PC-3 (cell line): ENCODE measurements around the gene UBXN10. TPM values are rescaled to one million over a fixed set of nuclear protein-coding genes. Genes with fewer than 3 reads are reported as not detected.

Source experiments
- ATAC-seq: fragments of 200-7000 bp; cut with Tn5 transposase; 2 replicates; pipeline ENCODE4 v1.9.1; 2020; ENCODE audit warnings: mild to moderate bottlenecking, moderate library complexity
- BruUV-seq: library from RNA; stranded (reverse); fragments of 400-500 nt; replicated peaks from 2 replicates; lab custom pipeline; 2021; lab: Mats Ljungman, UMichigan
- CTCF ChIA-PET: fragments of 300-600 bp; sonication (Branson Sonifier 250); formaldehyde crosslinking; loops from one replicate; lab custom pipeline; 2022; ENCODE audit warnings: antibody characterized with exemption; lab: Charles Lee
- POLR2A ChIA-PET: fragments of 300-600 bp; sonication (Branson Sonifier 250); formaldehyde crosslinking; loops from one replicate; lab custom pipeline; 2022; ENCODE audit warnings: antibody characterized with exemption; ENCODE audit not compliant: unreplicated experiment; lab: Charles Lee
- DNase-seq: peaks from one replicate; pipeline ENCODE4 v3.0.0-alpha.2; 2015
- H2AFZ ChIP-seq: fragments of 300-600 bp; sonication (generic); 2 replicates; pipeline ENCODE4 v1.6.0; 2016; ENCODE audit warnings: antibody characterized with exemption, low read length
- H3F3A ChIP-seq: fragments of 300-600 bp; sonication (generic); one replicate; pipeline ENCODE4 v1.6.0; 2017; ENCODE audit warnings: antibody characterized with exemption, low read length, control low read depth, mild to moderate bottlenecking; ENCODE audit not compliant: unreplicated experiment
- H3K27ac ChIP-seq: fragments of 300-600 bp; sonication (generic); 2 replicates; pipeline ENCODE4 v1.5.1; 2016; ENCODE audit warnings: mild to moderate bottlenecking, low read length
- H3K27me3 ChIP-seq: fragments of 300-600 bp; sonication (generic); 2 replicates; pipeline ENCODE4 v1.6.1; 2016; ENCODE audit warnings: low read length, mixed read lengths
- H3K36me3 ChIP-seq: fragments of 300-600 bp; sonication (generic); 2 replicates; pipeline ENCODE4 v1.6.1; 2016; ENCODE audit warnings: low read depth, mixed run types, low read length, mixed read lengths
- H3K4me1 ChIP-seq: fragments of 300-600 bp; sonication (generic); 2 replicates; pipeline ENCODE4 v1.5.1; 2016; ENCODE audit warnings: low read length; ENCODE audit not compliant: insufficient read depth
- H3K4me2 ChIP-seq: fragments of 300-600 bp; sonication (generic); 2 replicates; pipeline ENCODE4 v1.6.0; 2016; ENCODE audit warnings: low read length
- H3K4me3 ChIP-seq: fragments of 300-600 bp; sonication (generic); 2 replicates; pipeline ENCODE4 v1.5.1; 2016; ENCODE audit warnings: mild to moderate bottlenecking, low read length, mixed read lengths
- H3K79me2 ChIP-seq: fragments of 300-600 bp; sonication (generic); 2 replicates; pipeline ENCODE4 v1.6.1; 2017; ENCODE audit warnings: low read length, mixed read lengths
- H3K9ac ChIP-seq: fragments of 300-600 bp; sonication (generic); 2 replicates; pipeline ENCODE4 v1.6.0; 2016; ENCODE audit warnings: mild to moderate bottlenecking, low read length
- H3K9me2 ChIP-seq: fragments of 300-600 bp; sonication (generic); replicated peaks from 2 replicates; pipeline ENCODE4 v1.6.1; 2016; ENCODE audit warnings: mixed run types, low read length, mixed read lengths
- H3K9me3 ChIP-seq: fragments of 300-600 bp; sonication (generic); 2 replicates; pipeline ENCODE4 v1.6.1; 2016; ENCODE audit warnings: low read length, mixed read lengths
- H4K20me1 ChIP-seq: fragments of 300-600 bp; sonication (generic); 2 replicates; pipeline ENCODE4 v1.6.1; 2016; ENCODE audit warnings: low read length, mixed read lengths
- CTCF ChIP-seq: fragments of 300-600 bp; sonication (generic); conservative IDR thresholded peaks from 2 replicates; pipeline ENCODE4 v1.5.1; 2017; ENCODE audit warnings: antibody characterized with exemption, low read depth, mild to moderate bottlenecking, low read length
- EZH2 ChIP-seq: fragments of 300-600 bp; sonication (generic); IDR thresholded peaks from one replicate; pipeline ENCODE4 v1.6.1; 2017; ENCODE audit warnings: antibody characterized with exemption, mild to moderate bottlenecking, low read length; ENCODE audit not compliant: unreplicated experiment
- EZH2phosphoT487 ChIP-seq: fragments of 300-600 bp; sonication (generic); IDR thresholded peaks from 2 replicates; pipeline ENCODE4 v1.6.1; 2018; ENCODE audit warnings: mild to moderate bottlenecking, antibody characterized with exemption, low read length, borderline replicate concordance
- intact Hi-C: fragments of 100-400 bp; cut with micrococcal nuclease; formaldehyde crosslinking; loops from 2 replicates; pipeline ENCODE4 v1.9.0; 2023
- total RNA-seq: library from RNA; depleted of rRNA; stranded (reverse); fragments of >200 nt; gene quantifications from 2 replicates; pipeline ENCODE4 v1.2.3, GENCODE V29; 2014

Gene UBXN10
- total RNA-seq, 1 experiment from 2014 or later, result not detected

- H3K4me1 ChIP-seq, result peaks cover 25% of the 10 kb centered on the region
- H3K9ac ChIP-seq, result peak overlapping the region; percentile 65
- no peaks in the 10 kb centered on the region for H3K9me2 ChIP-seq
- H3F3A ChIP-seq, result no peaks in the 10 kb centered on the region
- no peaks in the 10 kb centered on the region for H3K79me2 ChIP-seq
- ChIA-PET POLR2A (interaction anchor here (0.7 kb wide), 1 partner anchor 117 kb away, joined by 10 read pairs; no protein-coding TSS in a partner anchor), CTCF (interaction anchor here (0.5 to 1.7 kb wide), 6 partner anchors 14 to 328 kb away, joined by 3 to 25 read pairs (median 4); no protein-coding TSS in a partner anchor)
- no peaks in the 10 kb centered on the region for H4K20me1 ChIP-seq
- H3K27me3 ChIP-seq, result no peaks in the 10 kb centered on the region
- H3K4me3 ChIP-seq, result 0 out of 2 replicates have a peak overlapping the region, but pooled peaks have one; percentile 25
- H3K36me3 ChIP-seq, result no peaks in the 10 kb centered on the region
- TF ChIP-seq EZH2phosphoT487, result no peak
- peak; percentile 72 for TF ChIP-seq CTCF
- H3K9me3 ChIP-seq, result 0 out of 2 replicates have a peak, but pooled peaks cover 7% of the 10 kb centered on the region
- intact Hi-C loops, result no loop called here
- peak overlapping the region; percentile 89 for H3K27ac ChIP-seq
- ATAC-seq (peak; percentile 63), DNase-seq (peak; percentile 62)
- peak overlapping the region; percentile 68 for H3K4me2 ChIP-seq
- BruUV-seq, result no TSS peak
- H2AFZ ChIP-seq, result peak overlapping the region; percentile 56
These were observed 20.4 kb upstream of the UBXN10 start for GRCh38 chr1:20165522-20165951.

- Histone ChIP-seq H3K79me2 (no peaks in the 10 kb centered on the region), H3K9me2 (no peaks in the 10 kb centered on the region), H3F3A (no peaks in the 10 kb centered on the region), H3K9ac (peak overlapping the region; percentile 65), H2AFZ (peak overlapping the region; percentile 56), H3K4me3 (0 out of 2 replicates have a peak overlapping the region, but pooled peaks have one; percentile 25), H3K4me1 (peaks cover 30% of the 10 kb centered on the region), H3K27me3 (no peaks in the 10 kb centered on the region), H3K9me3 (0 out of 2 replicates have a peak, but pooled peaks cover 4% of the 10 kb centered on the region), H3K27ac (peak overlapping the region; percentile 89), H3K4me2 (peak overlapping the region; percentile 68), H4K20me1 (no peaks in the 10 kb centered on the region), H3K36me3 (no peaks in the 10 kb centered on the region)
- no peak for TF ChIP-seq EZH2phosphoT487
- TF ChIP-seq EZH2, result no peak
- TF ChIP-seq CTCF, result no peak
- POLR2A ChIA-PET, result interaction anchor here (0.7 kb wide), 1 partner anchor 116 kb away, joined by 10 read pairs; no protein-coding TSS in a partner anchor
- ATAC-seq, result peak; percentile 83
- DNase-seq, result peak; percentile 82
- CTCF ChIA-PET, result interaction anchor here (0.5 to 1.7 kb wide), 7 partner anchors 14 to 328 kb away, joined by 3 to 25 read pairs (median 4); no protein-coding TSS in a partner anchor
- no TSS peak for BruUV-seq
- intact Hi-C loops, result loop anchor here (1.0 to 2.0 kb wide), 3 partner anchors 29 to 327 kb away; no protein-coding TSS in a partner anchor
These were observed 19.8 kb upstream of the UBXN10 start for GRCh38 chr1:20166051-20166450.

GRCh38 chr1:20167126-20167525, 18.8 kb upstream of the UBXN10 start:
- intact Hi-C loops, result loop anchor here (2.0 kb wide), 2 partner anchors 46 to 326 kb away; no protein-coding TSS in a partner anchor
- ATAC-seq (no peak), DNase-seq (no peak)
- Histone ChIP-seq H3K9ac (no peak overlapping the region), H3K79me2 (no peaks in the 10 kb centered on the region), H3K36me3 (no peaks in the 10 kb centered on the region), H3K4me2 (no peak overlapping the region), H3K4me3 (no peak overlapping the region), H4K20me1 (no peaks in the 10 kb centered on the region), H3K9me3 (no peaks in the 10 kb centered on the region), H3K27me3 (no peaks in the 10 kb centered on the region), H3K9me2 (no peaks in the 10 kb centered on the region), H3K4me1 (peaks cover 39% of the 10 kb centered on the region), H3K27ac (no peak overlapping the region), H3F3A (no peaks in the 10 kb centered on the region), H2AFZ (no peak overlapping the region)
- TF ChIP-seq EZH2 (no peak), EZH2phosphoT487 (no peak), CTCF (no peak)
- ChIA-PET POLR2A (no interaction called here), CTCF (no interaction called here)
- no TSS peak for BruUV-seq
